HepG2 (cell line): Measurements from ENCODE around the gene TDRD9.

ENCODE experiments used
- CC2D1A ChIP-seq: sonication (generic); formaldehyde crosslinking; IDR thresholded peaks from 2 replicates; pipeline ENCODE4 v1.8.1; 2023; ENCODE audit warnings: mild to moderate bottlenecking, missing genetic modification reagents
- DNMT3B ChIP-seq: conservative IDR thresholded peaks from 2 replicates; pipeline ENCODE4 v1.6.1; 2016; ENCODE audit warnings: missing biosample characterization, control low read depth
- EZH2 ChIP-seq: conservative IDR thresholded peaks from 2 replicates; pipeline ENCODE4 v1.6.1; 2012; ENCODE audit warnings: mild to moderate bottlenecking, low read depth, low read length, moderate library complexity
- HNF1A ChIP-seq, 2 experiments: sonication (generic) in 1 of 2; formaldehyde crosslinking in 1 of 2; IDR thresholded peaks; 2 replicates each; pipeline versions ENCODE4 v1.4.0 to v1.6.1; 2016 to 2020; ENCODE audit warnings: borderline replicate concordance in 1 of 2, low read depth in 1 of 2, mild to moderate bottlenecking in 1 of 2, missing genetic modification reagents in 1 of 2
- PTBP1 ChIP-seq: fragments of 200-400 bp; formaldehyde crosslinking; IDR thresholded peaks from 2 replicates; pipeline ENCODE4 v1.6.1; 2018; ENCODE audit warnings: low read length, low read depth; ENCODE audit not compliant: poor library complexity, severe bottlenecking
- RAD21 ChIP-seq: fragments of 450-650 bp; formaldehyde crosslinking; IDR thresholded peaks from 2 replicates; pipeline ENCODE4 v1.5.0; 2020; ENCODE audit warnings: mild to moderate bottlenecking
- SMC3 ChIP-seq: IDR thresholded peaks from 2 replicates; pipeline ENCODE4 v1.6.1; 2011; ENCODE audit warnings: low read length, improper control_type of control experiment
- ZNF207 ChIP-seq: fragments of 450-650 bp; IDR thresholded peaks from 2 replicates; pipeline ENCODE4 v1.6.1; 2016; ENCODE audit warnings: antibody characterized with exemption, borderline replicate concordance
- ZSCAN20 ChIP-seq: sonication (generic); formaldehyde crosslinking; IDR thresholded peaks from 2 replicates; pipeline ENCODE4 v1.4.0; 2020; ENCODE audit warnings: missing genetic modification reagents, mild to moderate bottlenecking, borderline replicate concordance
- ZSCAN30 ChIP-seq: sonication (generic); formaldehyde crosslinking; IDR thresholded peaks from 2 replicates; pipeline ENCODE4 v1.5.0; 2020; ENCODE audit warnings: mild to moderate bottlenecking, missing genetic modification reagents
- TF ChIP-seq, protein P1 (sequence below): sonication (generic); formaldehyde crosslinking; IDR thresholded peaks from 2 replicates; pipeline ENCODE4 v1.5.0; 2020; ENCODE audit warnings: mild to moderate bottlenecking, missing genetic modification reagents, moderate library complexity
- TF ChIP-seq, protein P2 (sequence below): sonication (generic); formaldehyde crosslinking; IDR thresholded peaks from 2 replicates; pipeline ENCODE4 v1.4.0; 2020; ENCODE audit warnings: missing genetic modification reagents
- TF ChIP-seq, protein P3 (sequence below): sonication (generic); formaldehyde crosslinking; conservative IDR thresholded peaks from 2 replicates; pipeline ENCODE4 v1.8.0; 2022; ENCODE audit warnings: mild to moderate bottlenecking, moderate library complexity, missing genetic modification reagents

DNA sequence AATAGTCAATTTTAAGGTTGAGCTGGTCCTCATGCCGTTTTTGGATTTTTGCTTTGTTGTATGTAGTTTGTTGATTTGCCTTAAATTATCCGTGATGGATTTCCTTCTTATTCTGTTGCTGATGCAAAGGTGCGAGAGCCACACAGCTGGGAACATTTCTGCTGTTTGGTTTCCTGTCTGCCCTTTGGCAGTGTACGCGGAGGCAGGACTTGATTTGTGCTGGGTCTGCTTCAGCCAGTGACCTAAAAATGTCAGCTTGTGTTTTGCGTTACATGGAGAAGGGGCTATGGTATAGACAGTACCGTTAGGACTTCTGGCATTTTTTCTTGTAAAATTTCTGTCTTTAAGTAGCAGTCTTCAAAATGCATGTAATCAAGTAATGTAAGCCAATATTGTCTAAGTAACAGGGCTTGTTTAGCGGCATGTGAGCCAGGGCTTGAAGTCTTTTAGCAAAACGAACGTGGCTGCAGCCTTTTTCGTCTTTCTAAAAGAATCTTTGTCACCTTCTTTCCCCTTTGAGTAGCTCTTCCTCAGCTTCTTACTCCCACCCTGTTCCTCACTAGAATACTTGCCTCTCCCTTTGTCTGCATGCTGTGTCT is 32.3 kb downstream of the TDRD9 start:
- TF ChIP-seq RAD21 (CRISPR knock-in tag) (no peak), HNF1A (IDR thresholded peaks at IDR 0.05; ENCODE audit: low read depth) (no peak), HNF1A (CRISPR knock-in tag; IDR thresholded peaks at IDR 0.05; ENCODE audit: borderline replicate concordance) (no peak), EZH2 (no peak), SMC3 (no peak), PTBP1 (no peak), DNMT3B (CRISPR knock-in tag) (no peak), ZSCAN20 (CRISPR knock-in tag) (no peak), ZNF207 (no peak), CC2D1A (CRISPR knock-in tag) (no peak), ZSCAN30 (CRISPR knock-in tag) (no peak)
- TF ChIP-seq, protein P1, sequence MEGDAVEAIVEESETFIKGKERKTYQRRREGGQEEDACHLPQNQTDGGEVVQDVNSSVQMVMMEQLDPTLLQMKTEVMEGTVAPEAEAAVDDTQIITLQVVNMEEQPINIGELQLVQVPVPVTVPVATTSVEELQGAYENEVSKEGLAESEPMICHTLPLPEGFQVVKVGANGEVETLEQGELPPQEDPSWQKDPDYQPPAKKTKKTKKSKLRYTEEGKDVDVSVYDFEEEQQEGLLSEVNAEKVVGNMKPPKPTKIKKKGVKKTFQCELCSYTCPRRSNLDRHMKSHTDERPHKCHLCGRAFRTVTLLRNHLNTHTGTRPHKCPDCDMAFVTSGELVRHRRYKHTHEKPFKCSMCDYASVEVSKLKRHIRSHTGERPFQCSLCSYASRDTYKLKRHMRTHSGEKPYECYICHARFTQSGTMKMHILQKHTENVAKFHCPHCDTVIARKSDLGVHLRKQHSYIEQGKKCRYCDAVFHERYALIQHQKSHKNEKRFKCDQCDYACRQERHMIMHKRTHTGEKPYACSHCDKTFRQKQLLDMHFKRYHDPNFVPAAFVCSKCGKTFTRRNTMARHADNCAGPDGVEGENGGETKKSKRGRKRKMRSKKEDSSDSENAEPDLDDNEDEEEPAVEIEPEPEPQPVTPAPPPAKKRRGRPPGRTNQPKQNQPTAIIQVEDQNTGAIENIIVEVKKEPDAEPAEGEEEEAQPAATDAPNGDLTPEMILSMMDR (CRISPR knock-in tag), result no peak
- TF ChIP-seq, protein P2, sequence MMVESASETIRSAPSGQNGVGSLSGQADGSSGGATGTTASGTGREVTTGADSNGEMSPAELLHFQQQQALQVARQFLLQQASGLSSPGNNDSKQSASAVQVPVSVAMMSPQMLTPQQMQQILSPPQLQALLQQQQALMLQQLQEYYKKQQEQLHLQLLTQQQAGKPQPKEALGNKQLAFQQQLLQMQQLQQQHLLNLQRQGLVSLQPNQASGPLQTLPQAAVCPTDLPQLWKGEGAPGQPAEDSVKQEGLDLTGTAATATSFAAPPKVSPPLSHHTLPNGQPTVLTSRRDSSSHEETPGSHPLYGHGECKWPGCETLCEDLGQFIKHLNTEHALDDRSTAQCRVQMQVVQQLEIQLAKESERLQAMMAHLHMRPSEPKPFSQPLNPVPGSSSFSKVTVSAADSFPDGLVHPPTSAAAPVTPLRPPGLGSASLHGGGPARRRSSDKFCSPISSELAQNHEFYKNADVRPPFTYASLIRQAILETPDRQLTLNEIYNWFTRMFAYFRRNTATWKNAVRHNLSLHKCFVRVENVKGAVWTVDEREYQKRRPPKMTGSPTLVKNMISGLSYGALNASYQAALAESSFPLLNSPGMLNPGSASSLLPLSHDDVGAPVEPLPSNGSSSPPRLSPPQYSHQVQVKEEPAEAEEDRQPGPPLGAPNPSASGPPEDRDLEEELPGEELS (CRISPR knock-in tag), result no peak
- TF ChIP-seq, protein P3, sequence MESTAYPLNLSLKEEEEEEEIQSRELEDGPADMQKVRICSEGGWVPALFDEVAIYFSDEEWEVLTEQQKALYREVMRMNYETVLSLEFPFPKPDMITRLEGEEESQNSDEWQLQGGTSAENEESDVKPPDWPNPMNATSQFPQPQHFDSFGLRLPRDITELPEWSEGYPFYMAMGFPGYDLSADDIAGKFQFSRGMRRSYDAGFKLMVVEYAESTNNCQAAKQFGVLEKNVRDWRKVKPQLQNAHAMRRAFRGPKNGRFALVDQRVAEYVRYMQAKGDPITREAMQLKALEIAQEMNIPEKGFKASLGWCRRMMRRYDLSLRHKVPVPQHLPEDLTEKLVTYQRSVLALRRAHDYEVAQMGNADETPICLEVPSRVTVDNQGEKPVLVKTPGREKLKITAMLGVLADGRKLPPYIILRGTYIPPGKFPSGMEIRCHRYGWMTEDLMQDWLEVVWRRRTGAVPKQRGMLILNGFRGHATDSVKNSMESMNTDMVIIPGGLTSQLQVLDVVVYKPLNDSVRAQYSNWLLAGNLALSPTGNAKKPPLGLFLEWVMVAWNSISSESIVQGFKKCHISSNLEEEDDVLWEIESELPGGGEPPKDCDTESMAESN, result no peak
